GM13976 (cell line): Measurements from ENCODE around the gene SPACA5B.
"Not testable (repeated sequence)": the region's sequence is repeated elsewhere in the genome, so short reads cannot be mapped to it uniquely, and the experiment has no call there.

Source experiments
- DNase-seq: peaks from one replicate; pipeline ENCODE4 v3.0.0; 2012; ENCODE audit warnings: low spot score
- CTCF ChIP-seq: IDR thresholded peaks from 2 replicates; pipeline ENCODE4 v1.5.1; 2012; ENCODE audit warnings: borderline replicate concordance, mild to moderate bottlenecking; ENCODE audit not compliant: insufficient read depth; ENCODE audit errors: extremely low read depth, missing control alignments, control extremely low read depth
- in situ Hi-C: fragments of 300-500 bp; cut with MboI; formaldehyde crosslinking; loops from one replicate; pipeline ENCODE4 v1.12.0; 2022; ENCODE audit warnings: low sequenced_read_pairs, mixed read lengths, inconsistent platforms; ENCODE audit not compliant: unreplicated experiment

The SPACA5B gene

GRCh38 chrX:48156014-48156413 is 25.6 kb downstream of the SPACA5B start:
- in situ Hi-C loops: no loop called here
- no peak for DNase-seq
- TF ChIP-seq CTCF: no peak

GRCh38 chrX:48165241-48165640 is 34.8 kb downstream of the SPACA5B start:
- no peak for TF ChIP-seq CTCF
- in situ Hi-C loops: no loop called here

DNA sequence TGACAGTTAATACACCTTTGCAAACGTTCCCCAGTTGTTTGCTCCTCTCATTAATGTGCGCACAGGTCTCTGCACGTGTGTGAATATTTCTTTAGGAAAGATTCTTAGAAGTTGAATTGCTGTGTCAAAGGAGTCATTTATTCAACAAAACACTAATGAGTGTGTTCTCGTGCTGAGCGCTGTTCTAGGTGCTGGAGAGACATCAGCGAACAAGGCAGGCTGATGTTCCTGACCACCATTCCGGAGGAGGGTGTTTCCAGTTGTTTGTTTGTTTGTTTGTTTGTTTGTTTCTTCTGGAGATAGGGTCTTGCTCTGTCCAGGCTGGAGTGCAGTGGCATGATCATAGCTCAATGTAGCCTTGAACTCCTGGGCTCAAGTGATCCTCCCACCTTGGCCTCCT is 35.9 kb downstream of the SPACA5B start:
- in situ Hi-C loops: not testable (repeated sequence)

More at GRCh38 chrX:48165241-48165640, 34.8 kb downstream of the SPACA5B start:
- DNase-seq: no peak

GRCh38 chrX:48179691-48180090 is 49.3 kb downstream of the SPACA5B start:
- in situ Hi-C loops: no loop called here
- no peak for TF ChIP-seq CTCF
- no peak for DNase-seq

More for the DNA sequence above, 35.9 kb downstream of the SPACA5B start:
- not testable (repeated sequence) for DNase-seq

DNA sequence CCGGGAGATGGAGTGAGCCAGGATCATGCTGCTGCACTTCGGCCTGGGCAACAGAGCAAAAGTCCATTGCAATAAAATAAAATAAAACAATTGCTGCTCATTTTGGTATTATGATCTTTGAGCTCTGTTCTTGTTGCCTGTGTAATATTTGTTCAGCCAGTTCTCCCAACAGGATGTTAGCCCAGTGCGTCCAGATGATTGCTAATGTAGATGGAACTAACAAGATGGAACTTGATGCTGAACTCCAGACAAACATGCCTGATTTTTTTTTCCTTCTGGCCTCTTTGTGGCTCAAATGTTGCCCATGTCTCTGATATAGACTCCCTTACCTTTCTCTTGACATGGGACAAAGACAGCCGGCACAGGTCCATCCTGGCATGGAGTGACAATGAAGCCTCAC is 50.4 kb downstream of the SPACA5B start:
- TF ChIP-seq CTCF: no peak
- in situ Hi-C loops: no loop called here
- DNase-seq: no peak

DNA sequence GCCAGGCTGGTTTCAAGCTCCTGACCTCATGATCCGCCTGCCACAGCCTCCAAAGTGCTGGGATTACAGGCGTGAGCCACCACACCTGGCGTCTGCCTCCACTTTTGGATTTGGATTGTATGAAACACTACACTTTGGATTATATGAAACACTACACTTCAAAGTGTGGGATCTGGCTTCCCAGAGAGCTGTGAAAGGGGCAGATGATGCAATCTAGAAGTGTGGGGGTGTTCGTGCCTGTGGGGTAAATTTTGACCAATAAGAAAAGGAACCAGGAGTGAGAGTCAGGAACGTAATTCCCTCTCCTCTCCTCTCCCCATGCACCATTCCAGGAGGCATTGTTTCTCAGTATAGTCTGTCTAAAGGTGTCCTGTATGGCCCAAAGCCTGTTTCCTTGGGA is 51.5 kb downstream of the SPACA5B start:
- in situ Hi-C loops, DNase-seq: not testable (repeated sequence)
